H1 (cell line): ENCODE data around the gene KCNJ16. TPM values are rescaled to one million over a fixed set of nuclear protein-coding genes. Genes with fewer than 3 reads are reported as not detected.

Experiments
- ASH2L ChIP-seq: fragments of 200-600, 300-600 bp; sonication (generic); IDR thresholded peaks from one replicate; pipeline ENCODE4 v1.7.1; 2017; ENCODE audit warnings: low read length
- ATF3 ChIP-seq: IDR thresholded peaks from 2 replicates; pipeline ENCODE4 v1.6.1; 2011; ENCODE audit warnings: low read depth, mild to moderate bottlenecking, low read length; ENCODE audit not compliant: insufficient read depth
- CHD2 ChIP-seq: IDR thresholded peaks from 2 replicates; pipeline ENCODE4 v1.6.1; 2012; ENCODE audit warnings: low read length, improper control_type of control experiment
- CTCF ChIP-seq, 3 experiments: IDR thresholded peaks; 1 replicate in 2 of 3; 2 replicates in 1 of 3; pipeline versions ENCODE4 v1.5.1 to v1.6.1; 2011; ENCODE audit warnings: low read length in 3 of 3, mild to moderate bottlenecking in 3 of 3, inconsistent platforms in 2 of 3, low read depth in 1 of 3, moderate library complexity in 1 of 3; ENCODE audit not compliant: insufficient read depth in 1 of 3; ENCODE audit errors: control extremely low read depth in 1 of 3
- E2F6 ChIP-seq: IDR thresholded peaks from 2 replicates; pipeline ENCODE4 v1.6.1; 2012; ENCODE audit warnings: inconsistent platforms
- EGR1 ChIP-seq: IDR thresholded peaks from 2 replicates; pipeline ENCODE4 v1.6.1; 2011; ENCODE audit warnings: low read depth, low read length, borderline replicate concordance
- GTF2F1 ChIP-seq: IDR thresholded peaks from 2 replicates; pipeline ENCODE4 v1.6.1; 2012; ENCODE audit warnings: low read depth, low read length, improper control_type of control experiment, borderline replicate concordance
- HDAC6 ChIP-seq: IDR thresholded peaks from one replicate; pipeline ENCODE4 v1.7.1; 2012; ENCODE audit warnings: low read depth, mild to moderate bottlenecking, inconsistent platforms, low read length, moderate library complexity
- KDM4A ChIP-seq: IDR thresholded peaks from one replicate; pipeline ENCODE4 v1.7.1; 2012; ENCODE audit warnings: low read depth, mild to moderate bottlenecking, moderate library complexity, low read length, inconsistent platforms; ENCODE audit not compliant: severe bottlenecking
- NRF1 ChIP-seq: IDR thresholded peaks from 2 replicates; pipeline ENCODE4 v1.6.1; 2011; ENCODE audit warnings: mild to moderate bottlenecking, low read depth, low read length, improper control_type of control experiment
- PHF8 ChIP-seq: fragments of 200-600 bp; sonication (generic); conservative IDR thresholded peaks from 2 replicates; pipeline ENCODE4 v1.7.1; 2012; ENCODE audit warnings: low read depth, mild to moderate bottlenecking, inconsistent platforms, low read length, moderate library complexity
- POLR2AphosphoS5 ChIP-seq: IDR thresholded peaks from 2 replicates; pipeline ENCODE4 v1.6.1; 2011; ENCODE audit warnings: low read depth, low read length
- RAD21 ChIP-seq, 2 experiments: IDR thresholded peaks in 1 of 2; conservative IDR thresholded peaks in 1 of 2; 2 replicates each; pipeline ENCODE4 v1.6.1; 2011; ENCODE audit warnings: low read depth in 2 of 2, low read length in 2 of 2, improper control_type of control experiment in 1 of 2, inconsistent platforms in 1 of 2, mild to moderate bottlenecking in 1 of 2, moderate library complexity in 1 of 2
- RXRA ChIP-seq: IDR thresholded peaks from 2 replicates; pipeline ENCODE4 v1.6.1; 2011; ENCODE audit warnings: low read depth, mild to moderate bottlenecking, low read length, moderate library complexity; ENCODE audit not compliant: insufficient read depth
- SIN3A ChIP-seq, 2 experiments: IDR thresholded peaks in 1 of 2; conservative IDR thresholded peaks in 1 of 2; 2 replicates each; pipeline ENCODE4 v1.6.1; 2011 to 2012; ENCODE audit warnings: low read length in 2 of 2, improper control_type of control experiment in 1 of 2, low read depth in 1 of 2, mild to moderate bottlenecking in 1 of 2
- SUZ12 ChIP-seq: fragments of 200-600 bp; sonication (generic); IDR thresholded peaks from 2 replicates; pipeline ENCODE4 v1.6.1; 2012; ENCODE audit warnings: mild to moderate bottlenecking, inconsistent platforms, low read length, moderate library complexity, mixed read lengths
- USF2 ChIP-seq: IDR thresholded peaks from 2 replicates; pipeline ENCODE4 v1.6.1; 2011; ENCODE audit warnings: low read length, improper control_type of control experiment
- polyA plus RNA-seq, 7 experiments: library from polyadenylated mRNA; depleted of rRNA in 3 of 7; stranded (reverse) in 5 of 7; unstranded in 2 of 7; fragments of >200 nt in 5 of 7; fragments of 200-250 nt in 2 of 7; gene quantifications; 1 replicate in 5 of 7; 2 replicates in 1 of 7; 4 replicates in 1 of 7; pipeline versions ENCODE4 v1.2.1 to v1.2.3, GENCODE V29; 2011 to 2013; ENCODE audit warnings: missing spikeins in 2 of 7, mixed read lengths in 2 of 7
- total RNA-seq: library from RNA; stranded (reverse); fragmentation: NEBNext Ultra II Directional; extraction: Animal tissue kit (Norgen Biotek cat#: 25700); gene quantifications from 2 replicates; pipeline ENCODE4 v1.2.1, GENCODE V29; 2021

Gene KCNJ16
- total and polyA plus RNA-seq, 2 of the 8 experiments (the other 6 are each of a cell fraction or from before 2014, with no cell fraction given): not detected

- peak; percentile 30; the same call in 1 of the 2 replicates for TF ChIP-seq SUZ12
- TF ChIP-seq GTF2F1: no peak
- TF ChIP-seq KDM4A: no peak
- TF ChIP-seq RAD21 (IDR thresholded peaks at IDR 0.05 in 1 of 2, conservative IDR thresholded peaks at IDR 0.05 in 1 of 2; ENCODE audit: low read depth in 2 of 2, low read length in 2 of 2): peak; percentile 71 to 77
- 0 out of 2 replicates have a peak, but pooled peaks have one; percentile 1 for TF ChIP-seq NRF1
- TF ChIP-seq CHD2: no peak
- TF ChIP-seq CTCF (IDR thresholded peaks at IDR 0.05; ENCODE audit: control extremely low read depth in 1 of 3, insufficient read depth in 1 of 3, low read depth in 1 of 3, low read length in 3 of 3): peak; percentile 48 to 86 (median 75)
- TF ChIP-seq USF2: no peak
- no peak for TF ChIP-seq EGR1
- 0 out of 4 replicates have a peak, but pooled peaks of 1 of the 2 experiments have one; percentile 22 for TF ChIP-seq SIN3A (conservative IDR thresholded peaks at IDR 0.05 in 1 of 2, IDR thresholded peaks at IDR 0.05 in 1 of 2; ENCODE audit: low read depth in 1 of 2, low read length in 2 of 2)
- no peak for TF ChIP-seq HDAC6
- TF ChIP-seq ATF3: no peak
- TF ChIP-seq ASH2L: no peak
- TF ChIP-seq RXRA: no peak
- TF ChIP-seq PHF8: no peak
- no peak for TF ChIP-seq POLR2AphosphoS5
- TF ChIP-seq E2F6: no peak
Observed at GRCh38 chr17:70168044-70168976, 93.3 kb downstream of the KCNJ16 start (continued).
